Fibroblast of lung (primary cell): Measurements from ENCODE around the gene SMIM27.

Source experiments
- CTCF ChIP-seq, 2 donors: IDR thresholded peaks in 1 of 2; conservative IDR thresholded peaks in 1 of 2; 1 replicate in 1 of 2; 2 replicates in 1 of 2; pipeline ENCODE4 v1.5.1; 2011 to 2012; ENCODE audit warnings: low read length in 2 of 2, control low read depth in 1 of 2, inconsistent platforms in 1 of 2, low read depth in 1 of 2, mild to moderate bottlenecking in 1 of 2
- EZH2 ChIP-seq: IDR thresholded peaks from 2 replicates; pipeline ENCODE4 v1.5.1; 2012; ENCODE audit warnings: low read length, control low read depth, mild to moderate bottlenecking; ENCODE audit errors: missing control alignments

- no peak for TF ChIP-seq EZH2
- TF ChIP-seq CTCF (conservative IDR thresholded peaks at IDR 0.05 in 1 of 2, IDR thresholded peaks at IDR 0.05 in 1 of 2; ENCODE audit: low read depth in 1 of 2, low read length in 2 of 2), result no peak
Observed at GRCh38 chr9:32584784-32585183, 32.7 kb downstream of the SMIM27 start.
